B cell (primary cell): Measurements from ENCODE around the gene DROSHA. TPM values are rescaled to one million over a fixed set of nuclear protein-coding genes. Genes with fewer than 3 reads are reported as not detected.

Experiments used
- ATAC-seq: fragments of 200-7000 bp; cut with Tn5 transposase; one replicate; pipeline ENCODE4 v1.10.0; 2021; ENCODE audit warnings: low read depth, mild to moderate bottlenecking, moderate number of reproducible peaks, moderate library complexity
- CTCF ChIA-PET: fragments of 350-600 bp; sonication (Branson Sonifier 250); formaldehyde crosslinking; loops from one replicate; lab custom pipeline; 2021; ENCODE audit warnings: antibody characterized with exemption, inconsistent platforms; lab: Charles Lee
- POLR2A ChIA-PET: fragments of 350-600 bp; sonication (Branson Sonifier 250); formaldehyde crosslinking; loops from one replicate; lab custom pipeline; 2021; ENCODE audit warnings: antibody characterized with exemption; lab: Charles Lee
- DNase-seq: peaks from one replicate; pipeline ENCODE4 v3.0.0; 2013
- H2AFZ ChIP-seq: 2 replicates; pipeline ENCODE4 v1.6.1; 2012; ENCODE audit warnings: mild to moderate bottlenecking, low read depth, low read length; ENCODE audit not compliant: insufficient read depth, poor library complexity, severe bottlenecking
- H3K27ac ChIP-seq, 2 donors: 1 replicate in 1 of 2; 2 replicates in 1 of 2; pipeline ENCODE4 v1.5.1; 2012 to 2013; ENCODE audit warnings: low read length in 2 of 2, mild to moderate bottlenecking in 2 of 2, moderate library complexity in 1 of 2
- H3K27me3 ChIP-seq, 4 experiments: fragments of 200-600 bp in 1 of 4; sonication (generic) in 1 of 4; replicated peaks in 1 of 4; 1 replicate in 2 of 4; 2 replicates in 2 of 4; pipeline versions ENCODE4 v1.6.1 to v1.7.0; 2013 to 2016; ENCODE audit warnings: low read length in 3 of 4, mild to moderate bottlenecking in 2 of 4, mixed read lengths in 1 of 4, moderate library complexity in 1 of 4; ENCODE audit not compliant: insufficient read depth in 4 of 4, control insufficient read depth in 3 of 4; ENCODE audit errors: control extremely low read depth in 1 of 4
- H3K36me3 ChIP-seq, 2 experiments: replicated peaks in 1 of 2; 1 replicate in 1 of 2; 2 replicates in 1 of 2; pipeline versions ENCODE4 v1.6.1 to v1.7.1; 2013; ENCODE audit warnings: low read length in 1 of 2; ENCODE audit not compliant: insufficient read depth in 2 of 2, control insufficient read depth in 1 of 2; ENCODE audit errors: control extremely low read depth in 1 of 2, extremely low read depth in 1 of 2
- H3K4me1 ChIP-seq, 2 donors: fragments of 200-600 bp in 1 of 2; sonication (generic) in 1 of 2; 1 replicate in 1 of 2; 2 replicates in 1 of 2; pipeline versions ENCODE4 v1.5.1 to v1.6.1; 2013 to 2017; ENCODE audit warnings: low read length in 2 of 2; ENCODE audit not compliant: control insufficient read depth in 2 of 2, insufficient read depth in 2 of 2
- H3K4me2 ChIP-seq: replicated peaks from 2 replicates; pipeline ENCODE3; 2012; ENCODE audit warnings: mild to moderate bottlenecking, low read depth, low read length; ENCODE audit not compliant: poor library complexity, severe bottlenecking
- H3K4me3 ChIP-seq, 5 experiments: fragments of 200-600 bp in 1 of 5; sonication (generic) in 1 of 5; 1 replicate in 3 of 5; 2 replicates in 2 of 5; pipeline versions ENCODE4 v1.5.1 to v1.7.0; 2011 to 2016; ENCODE audit warnings: low read length in 4 of 5, mild to moderate bottlenecking in 4 of 5, low read depth in 2 of 5, control low read depth in 1 of 5, moderate library complexity in 1 of 5; ENCODE audit not compliant: insufficient read depth in 1 of 5; ENCODE audit errors: control extremely low read depth in 1 of 5, extremely low read depth in 1 of 5
- H3K79me2 ChIP-seq: fragments of 200-600 bp; sonication (generic); one replicate; pipeline ENCODE4 v1.6.0; 2016; ENCODE audit warnings: low read length; ENCODE audit not compliant: control insufficient read depth, insufficient read depth
- H3K9ac ChIP-seq: fragments of 200-600 bp; sonication (generic); 2 replicates; pipeline ENCODE4 v1.6.1; 2017; ENCODE audit warnings: mild to moderate bottlenecking, low read length, moderate library complexity
- H3K9me3 ChIP-seq, 3 donors: one replicate each; pipeline versions ENCODE4 v1.6.1 to v1.7.1; 2013; ENCODE audit warnings: low read length in 2 of 3; ENCODE audit not compliant: control insufficient read depth in 2 of 3, insufficient read depth in 1 of 3; ENCODE audit errors: control extremely low read depth in 1 of 3
- H4K20me1 ChIP-seq: 2 replicates; pipeline ENCODE4 v1.6.0; 2012; ENCODE audit warnings: mild to moderate bottlenecking, low read length; ENCODE audit not compliant: insufficient read depth, control insufficient read depth, poor library complexity, severe bottlenecking
- H3K27ac Mint-ChIP-seq: one replicate; pipeline ENCODE4 v1.8.0; 2021; ENCODE audit warnings: mixed read lengths
- H3K27me3 Mint-ChIP-seq: one replicate; pipeline ENCODE4 v1.8.0; 2021; ENCODE audit warnings: mixed read lengths
- H3K4me1 Mint-ChIP-seq: one replicate; pipeline ENCODE4 v1.8.0; 2021; ENCODE audit warnings: mixed read lengths
- H3K4me3 Mint-ChIP-seq: one replicate; pipeline ENCODE4 v1.8.0; 2021; ENCODE audit warnings: mixed read lengths
- H3K9me3 Mint-ChIP-seq: one replicate; pipeline ENCODE4 v1.8.0; 2022; ENCODE audit warnings: mixed read lengths; ENCODE audit not compliant: insufficient read depth
- EZH2 ChIP-seq: IDR thresholded peaks from 2 replicates; pipeline ENCODE4 v1.6.1; 2012; ENCODE audit warnings: borderline replicate concordance, low read depth, mild to moderate bottlenecking, moderate library complexity, low read length; ENCODE audit not compliant: insufficient read depth, poor library complexity, severe bottlenecking
- WGBS: methylation state at CpG from one replicate; pipeline ENCODE4 v1.1.5; 2013; ENCODE audit warnings: missing lambda C conversion rate; ENCODE audit not compliant: insufficient coverage; 5-methylcytosine and 5-hydroxymethylcytosine counted together
- intact Hi-C: fragments of 100-400 bp; cut with micrococcal nuclease; formaldehyde crosslinking; loops from one replicate; pipeline ENCODE4 v1.10.0; 2022
- polyA plus RNA-seq: library from polyadenylated mRNA; depleted of rRNA; stranded (reverse); fragments of >200 nt; gene quantifications from 2 replicates; pipeline ENCODE4 v1.2.3, GENCODE V29; 2012
- total RNA-seq, 2 donors: library from RNA; stranded (reverse); fragments of 120-200 nt in 1 of 2; gene quantifications; 1 replicate in 1 of 2; 2 replicates in 1 of 2; pipeline versions ENCODE4 v1.2.3 to v1.2.4, GENCODE V29; 2013 to 2022
- TF ChIP-seq, protein P1 (sequence below): fragments of 200-600 bp; IDR thresholded peaks from one replicate; pipeline ENCODE4 v1.8.0; 2022; ENCODE audit warnings: antibody characterized with exemption, mild to moderate bottlenecking

DROSHA gene
- total and polyA plus RNA-seq, 2 donors (not counting 1 experiment from before 2014, with no cell fraction given) = 31.2 to 62.4 TPM

DNA sequence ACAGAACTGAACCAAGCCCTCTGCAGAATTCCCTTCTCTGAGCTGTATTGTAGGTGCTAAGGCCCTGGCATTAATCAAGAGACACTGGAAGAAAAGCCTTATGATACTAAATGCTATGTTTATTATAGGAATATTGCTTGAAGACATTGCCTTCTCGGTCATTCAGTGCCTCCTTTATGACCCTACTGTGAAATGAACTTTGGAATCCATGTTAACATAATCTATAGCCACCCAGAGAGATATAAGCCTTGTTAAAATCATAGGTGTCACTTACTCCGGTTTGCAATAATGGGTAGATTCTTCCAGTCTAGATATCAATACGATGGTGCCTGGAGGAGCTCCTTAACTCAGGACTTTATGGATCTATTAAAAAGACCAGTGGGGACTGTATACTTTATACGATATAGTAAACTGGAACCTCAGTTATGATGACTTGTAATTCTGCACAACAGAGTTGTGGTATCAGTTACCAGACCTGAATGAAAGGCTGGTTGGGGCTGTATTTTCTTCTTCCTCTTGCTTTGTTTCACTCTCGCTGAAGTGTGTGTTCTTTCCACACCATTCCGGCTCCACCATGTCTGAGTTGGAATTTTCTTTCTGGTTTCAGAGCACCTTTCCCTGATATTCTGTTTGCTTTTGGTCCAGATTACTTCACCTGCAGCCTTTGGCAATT lies 154.5 kb downstream of the DROSHA start:
- Histone ChIP-seq H3K4me2 (no peak overlapping the region), H3K4me3 (no peak overlapping the region), H2AFZ (no peak overlapping the region), H3K9ac (no peak overlapping the region), H3K79me2 (no peaks in the 10 kb centered on the region), H3K36me3 (no peaks in the 10 kb centered on the region), H3K4me1 (no peaks in the 10 kb centered on the region), H4K20me1 (no peaks in the 10 kb centered on the region), H3K9me3 (no peaks in the 10 kb centered on the region), H3K27ac (no peak overlapping the region), H3K27me3 (peaks cover 0 to 1% (median 0%) of the 10 kb centered on the region in 4 experiments)
- Mint-ChIP-seq H3K9me3 (no peaks in the 10 kb centered on the region), H3K4me3 (no peak overlapping the region), H3K4me1 (no peaks in the 10 kb centered on the region), H3K27ac (no peak overlapping the region), H3K27me3 (peaks cover 3% of the 10 kb centered on the region)
- ATAC-seq (no peak), DNase-seq (no peak)
- 60% methylated on average over 1 of the region's 6 CpGs for WGBS
- no peak for TF ChIP-seq EZH2
- TF ChIP-seq, protein P1, sequence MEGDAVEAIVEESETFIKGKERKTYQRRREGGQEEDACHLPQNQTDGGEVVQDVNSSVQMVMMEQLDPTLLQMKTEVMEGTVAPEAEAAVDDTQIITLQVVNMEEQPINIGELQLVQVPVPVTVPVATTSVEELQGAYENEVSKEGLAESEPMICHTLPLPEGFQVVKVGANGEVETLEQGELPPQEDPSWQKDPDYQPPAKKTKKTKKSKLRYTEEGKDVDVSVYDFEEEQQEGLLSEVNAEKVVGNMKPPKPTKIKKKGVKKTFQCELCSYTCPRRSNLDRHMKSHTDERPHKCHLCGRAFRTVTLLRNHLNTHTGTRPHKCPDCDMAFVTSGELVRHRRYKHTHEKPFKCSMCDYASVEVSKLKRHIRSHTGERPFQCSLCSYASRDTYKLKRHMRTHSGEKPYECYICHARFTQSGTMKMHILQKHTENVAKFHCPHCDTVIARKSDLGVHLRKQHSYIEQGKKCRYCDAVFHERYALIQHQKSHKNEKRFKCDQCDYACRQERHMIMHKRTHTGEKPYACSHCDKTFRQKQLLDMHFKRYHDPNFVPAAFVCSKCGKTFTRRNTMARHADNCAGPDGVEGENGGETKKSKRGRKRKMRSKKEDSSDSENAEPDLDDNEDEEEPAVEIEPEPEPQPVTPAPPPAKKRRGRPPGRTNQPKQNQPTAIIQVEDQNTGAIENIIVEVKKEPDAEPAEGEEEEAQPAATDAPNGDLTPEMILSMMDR = no peak
- POLR2A ChIA-PET = no interaction called here
- intact Hi-C loops = no loop called here
- CTCF ChIA-PET = no interaction called here

DNA sequence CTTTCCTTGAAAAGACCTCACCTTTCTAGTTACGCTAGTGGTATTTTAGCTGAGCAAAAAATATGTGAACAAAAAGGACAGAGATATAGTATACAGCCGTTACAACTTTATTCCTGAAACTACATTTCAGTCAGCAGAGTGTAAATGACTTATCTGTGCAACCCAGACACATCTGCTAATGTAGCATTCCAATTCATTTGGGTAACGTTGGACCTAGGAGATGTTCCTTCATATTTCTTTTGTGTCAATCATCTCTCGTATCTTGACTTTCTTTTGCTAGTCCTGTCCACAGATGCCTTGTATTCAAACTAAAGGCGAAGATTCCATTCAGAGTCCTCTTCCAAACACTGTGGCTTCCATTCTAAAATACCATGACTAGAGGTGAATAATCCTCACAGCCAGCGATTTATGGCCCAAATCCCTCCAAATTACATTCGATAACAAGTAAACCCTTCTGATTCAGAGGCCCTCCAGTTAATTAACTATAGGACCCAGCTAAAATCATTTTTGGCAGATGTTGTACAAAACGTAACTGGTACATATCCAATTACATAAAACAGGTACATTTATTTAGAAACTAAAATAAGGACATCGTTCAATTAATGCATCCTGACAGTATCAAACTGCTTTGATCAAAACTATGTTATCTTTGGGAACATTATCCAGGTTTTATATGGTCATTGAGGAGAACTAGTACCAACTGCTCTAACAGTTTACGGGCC lies 155.7 kb downstream of the DROSHA start:
- no peaks in the 10 kb centered on the region for H3K36me3 ChIP-seq
- no peaks in the 10 kb centered on the region for H3K4me1 Mint-ChIP-seq
- H3K9ac ChIP-seq = no peak overlapping the region
- H3K4me2 ChIP-seq = no peak overlapping the region
- H3K9me3 Mint-ChIP-seq = no peaks in the 10 kb centered on the region
- no peaks in the 10 kb centered on the region for H3K27me3 Mint-ChIP-seq
- POLR2A ChIA-PET = no interaction called here
- no peaks in the 10 kb centered on the region for H3K27me3 ChIP-seq
- ATAC-seq (no peak), DNase-seq (no peak)
- H3K27ac Mint-ChIP-seq = no peak overlapping the region
- CTCF ChIA-PET = no interaction called here
- H3K4me3 ChIP-seq = no peak overlapping the region
- H3K27ac ChIP-seq = no peak overlapping the region
- TF ChIP-seq, protein P1 = no peak
- TF ChIP-seq EZH2 = no peak
- no peak overlapping the region for H3K4me3 Mint-ChIP-seq
- no peaks in the 10 kb centered on the region for H3K4me1 ChIP-seq
- no peaks in the 10 kb centered on the region for H4K20me1 ChIP-seq
- H2AFZ ChIP-seq = no peak overlapping the region
- H3K79me2 ChIP-seq = no peaks in the 10 kb centered on the region
- H3K9me3 ChIP-seq = no peaks in the 10 kb centered on the region
- intact Hi-C loops = no loop called here
- WGBS = 98% methylated on average over 5 of the region's 10 CpGs
